Smooth muscle cell of the umbilical artery (primary cell): ENCODE results near the gene OR5H6. TPM values are rescaled to one million over a fixed set of nuclear protein-coding genes. Genes with fewer than 3 reads are reported as not detected.

ENCODE experiments used
- total RNA-seq: library from RNA; depleted of rRNA; stranded (reverse); fragments of >200 nt; gene quantifications from 2 replicates; pipeline ENCODE4 v1.2.3, GENCODE V29; 2014

The OR5H6 gene
- total RNA-seq: not detected in 2 replicates

GRCh38 chr3:98263944-98264343, at the start of gene OR5H6:
TSS of gene OR5H6 (plus strand) at chr3:98264244. CDS start at chr3:98264333, 89 bp downstream.

DNA sequence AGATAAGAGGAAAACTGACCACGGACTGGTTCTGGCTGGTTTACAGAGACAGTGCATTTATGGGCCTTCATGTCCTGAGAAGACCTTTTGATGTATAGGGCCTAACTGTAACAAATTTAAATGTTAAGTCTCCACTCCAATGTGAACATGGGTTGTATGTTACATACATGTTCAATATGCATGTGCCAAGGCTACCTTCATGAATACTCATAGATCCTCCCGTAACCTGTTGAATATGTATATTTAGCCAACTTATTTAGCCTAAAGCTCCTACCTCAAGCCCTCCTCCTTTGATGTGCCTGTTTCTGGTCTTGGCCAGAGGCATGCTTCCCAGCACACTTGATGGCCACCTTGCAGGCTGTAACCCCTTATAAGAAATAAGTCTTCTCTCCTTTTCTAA, 18.2 kb downstream of the OR5H6 start, which contains the start of gene OR5H2:
OR5H2 (plus strand) TSS at position 301 of the 400 bp plus-strand sequence. CDS start 398 bp downstream, outside the sequence.

Other genes starting within 250 kb of the OR5H6 start
- not detected in 2 replicates for gene GABRR3, start 228.9 kb upstream of the OR5H6 start, total RNA-seq
- gene OR5AC2, start 177.1 kb upstream of the OR5H6 start, total RNA-seq: not detected in 2 replicates
- not detected in 2 replicates for gene OR5H1, start 133.5 kb upstream of the OR5H6 start, total RNA-seq
- gene OR5H14, start 116.8 kb upstream of the OR5H6 start, total RNA-seq: not detected in 2 replicates
- gene OR5H15, start 97.5 kb upstream of the OR5H6 start, total RNA-seq: not detected in 2 replicates
- gene OR5H2, start 18.3 kb downstream of the OR5H6 start, total RNA-seq: not detected in 2 replicates
- gene OR5K4, start 89.6 kb downstream of the OR5H6 start, total RNA-seq: not detected in 2 replicates
- gene OR5K3, start 126.4 kb downstream of the OR5H6 start, total RNA-seq: not detected in 2 replicates
- gene OR5K1, start 199.0 kb downstream of the OR5H6 start, total RNA-seq: not detected in 2 replicates
- gene OR5K2, start 233.4 kb downstream of the OR5H6 start, total RNA-seq: not detected in 2 replicates